ENCODE data around the gene ACE. TPM values are rescaled to one million over a fixed set of nuclear protein-coding genes. Genes with fewer than 3 reads are reported as not detected.
A peak's percentile ranks its signal among the peaks of the same experiment; 100 is the strongest.

Gene ACE
- total RNA-seq, 1 donor from 2014 or later, result 1.0 TPM

GRCh38 chr17:63514477-63514876 lies 37.6 kb downstream of the ACE start:
- DNase-seq (ENCODE audit: low spot score) (no peak), ATAC-seq (no peak)

- ATAC-seq, result no peak
- DNase-seq (ENCODE audit: low spot score), result no peak
Observed at GRCh38 chr17:63514974-63515373, 38.1 kb downstream of the ACE start.

GRCh38 chr17:63515426-63515825 lies 38.6 kb downstream of the ACE start:
- DNase-seq (ENCODE audit: low spot score), result no peak
- no peak for ATAC-seq

GRCh38 chr17:63516910-63517824 lies 40.3 kb downstream of the ACE start:
- no peak for ATAC-seq
- DNase-seq (ENCODE audit: low spot score), result no peak

- no peak for DNase-seq (ENCODE audit: low spot score)
- no peak for ATAC-seq
Observed at GRCh38 chr17:63517825-63518534, 41.1 kb downstream of the ACE start.

- no peak for DNase-seq (ENCODE audit: low spot score)
- peak; percentile 4 for ATAC-seq
Observed at GRCh38 chr17:63519116-63519881, 42.4 kb downstream of the ACE start.

GRCh38 chr17:63519972-63520882 lies 43.4 kb downstream of the ACE start:
- DNase-seq (ENCODE audit: low spot score) (peak; percentile 97), ATAC-seq (peak; percentile 88)

GRCh38 chr17:63523253-63523855 lies 46.5 kb downstream of the ACE start, which contains the start of gene KCNH6:
Gene KCNH6, plus strand, starts transcription at chr17:63523358. Its CDS starts 56 bp downstream, at chr17:63523414.
- ATAC-seq, result no peak
- no peak for DNase-seq (ENCODE audit: low spot score)

- DNase-seq (ENCODE audit: low spot score), result no peak
- no peak for ATAC-seq
Observed at GRCh38 chr17:63524051-63524450, 47.2 kb downstream of the ACE start.

- no peak for DNase-seq (ENCODE audit: low spot score)
Observed at GRCh38 chr17:63525190-63525946, 48.5 kb downstream of the ACE start.

GRCh38 chr17:63526861-63527260 lies 50.0 kb downstream of the ACE start:
- ATAC-seq, result no peak
- no peak for DNase-seq (ENCODE audit: low spot score)

More at GRCh38 chr17:63525190-63525946, 48.5 kb downstream of the ACE start:
- no peak for ATAC-seq

GRCh38 chr17:63528183-63528582 lies 51.3 kb downstream of the ACE start:
- DNase-seq (ENCODE audit: low spot score) (no peak), ATAC-seq (no peak)

- no peak for DNase-seq (ENCODE audit: low spot score)
- ATAC-seq, result no peak
Observed at GRCh38 chr17:63529711-63530556, 53.1 kb downstream of the ACE start.

- DNase-seq (ENCODE audit: low spot score) (no peak), ATAC-seq (no peak)
Observed at GRCh38 chr17:63530557-63531021, 53.7 kb downstream of the ACE start.

- no peak for DNase-seq (ENCODE audit: low spot score)
- no peak for ATAC-seq
Observed at GRCh38 chr17:63531022-63531965, 54.4 kb downstream of the ACE start.

- no peak for ATAC-seq
- DNase-seq (ENCODE audit: low spot score), result no peak
Observed at GRCh38 chr17:63533433-63534077, 56.7 kb downstream of the ACE start.

All from left lobe of liver (tissue), 2 donors.